Sigmoid colon (tissue), 7 donors: ENCODE measurements around the gene TNRC18. TPM values are rescaled to one million over a fixed set of nuclear protein-coding genes. Genes with fewer than 3 reads are reported as not detected.
"Not testable (repeated sequence)": the region's sequence is repeated elsewhere in the genome, so short reads cannot be mapped to it uniquely, and the experiment has no call there.

ENCODE experiments used
- DNase-seq: peaks from one replicate; pipeline ENCODE4 v3.0.0-alpha.2; 2019
- H3K27ac ChIP-seq, 4 donors: fragments of 200-600 bp; sonication (generic); one replicate each; pipeline ENCODE4 v1.5.1; 2016 to 2019; ENCODE audit warnings: mild to moderate bottlenecking in 1 of 4
- H3K27me3 ChIP-seq, 3 donors: fragments of 200-600 bp; sonication (generic); one replicate each; pipeline ENCODE4 v1.5.1; 2019; ENCODE audit warnings: mild to moderate bottlenecking in 1 of 3
- H3K36me3 ChIP-seq, 4 donors: fragments of 200-600 bp; sonication (generic); one replicate each; pipeline ENCODE4 v1.5.1; 2016 to 2019
- H3K4me1 ChIP-seq, 4 donors: fragments of 200-600 bp; sonication (generic); one replicate each; pipeline ENCODE4 v1.5.1; 2017 to 2019
- H3K4me3 ChIP-seq, 4 donors: fragments of 200-600 bp; sonication (generic); one replicate each; pipeline ENCODE4 v1.5.1; 2017 to 2019; ENCODE audit warnings: mild to moderate bottlenecking in 2 of 4, moderate library complexity in 1 of 4
- H3K9me3 ChIP-seq, 4 donors: fragments of 200-600 bp in 3 of 4; sonication (generic) in 3 of 4; one replicate each; pipeline versions ENCODE4 v1.5.1 to v1.6.1; 2013 to 2019
- CTCF ChIP-seq, 4 experiments: fragments of 450-650 bp in 3 of 4; fragments of 200-600 bp in 1 of 4; IDR thresholded peaks; one replicate each; pipeline ENCODE4 v1.5.1; 2016 to 2019; ENCODE audit warnings: antibody characterized with exemption in 4 of 4, mild to moderate bottlenecking in 3 of 4, moderate library complexity in 2 of 4
- EP300 ChIP-seq, 4 donors: sonication (generic); formaldehyde crosslinking; IDR thresholded peaks; one replicate each; pipeline ENCODE4 v1.6.1; 2017; ENCODE audit warnings: antibody characterized with exemption in 4 of 4
- POLR2A ChIP-seq, 2 donors: fragments of 450-650 bp; IDR thresholded peaks; one replicate each; pipeline ENCODE4 v1.6.1; 2016; ENCODE audit warnings: antibody characterized with exemption in 2 of 2, mild to moderate bottlenecking in 2 of 2, moderate library complexity in 2 of 2
- POLR2AphosphoS5 ChIP-seq, 4 donors: sonication (generic); formaldehyde crosslinking; IDR thresholded peaks; one replicate each; pipeline ENCODE4 v1.6.1; 2017; ENCODE audit warnings: antibody characterized with exemption in 4 of 4
- WGBS, 2 donors: extraction: QIAGEN DNeasy Blood & Tissue Kit; methylation state at CpG; one replicate each; pipeline ENCODE4 v1.1.7; 2013; 5-methylcytosine and 5-hydroxymethylcytosine counted together
- intact Hi-C: fragments of 100-400 bp; cut with DNase I; formaldehyde crosslinking; loops from one replicate; pipeline ENCODE4 v1.15.1; 2023
- polyA plus RNA-seq, 3 donors: library from polyadenylated mRNA; stranded (reverse); fragments of 200-250 nt; gene quantifications; one replicate each; pipeline ENCODE4 v1.2.3, GENCODE V29; 2013
- total RNA-seq, 4 donors: library from RNA; depleted of rRNA; stranded (reverse); fragments of >200 nt; gene quantifications; one replicate each; pipeline ENCODE4 v1.1.0, GENCODE V29; 2016
- donor health status: healthy with polysubstance abuse.
- donor health status: Bipolar disorder and iron deficiency.
- donor health status: healthy.

TNRC18 gene
- total and polyA plus RNA-seq, 7 donors = 12.6 to 187 (median 44.9) TPM

DNA sequence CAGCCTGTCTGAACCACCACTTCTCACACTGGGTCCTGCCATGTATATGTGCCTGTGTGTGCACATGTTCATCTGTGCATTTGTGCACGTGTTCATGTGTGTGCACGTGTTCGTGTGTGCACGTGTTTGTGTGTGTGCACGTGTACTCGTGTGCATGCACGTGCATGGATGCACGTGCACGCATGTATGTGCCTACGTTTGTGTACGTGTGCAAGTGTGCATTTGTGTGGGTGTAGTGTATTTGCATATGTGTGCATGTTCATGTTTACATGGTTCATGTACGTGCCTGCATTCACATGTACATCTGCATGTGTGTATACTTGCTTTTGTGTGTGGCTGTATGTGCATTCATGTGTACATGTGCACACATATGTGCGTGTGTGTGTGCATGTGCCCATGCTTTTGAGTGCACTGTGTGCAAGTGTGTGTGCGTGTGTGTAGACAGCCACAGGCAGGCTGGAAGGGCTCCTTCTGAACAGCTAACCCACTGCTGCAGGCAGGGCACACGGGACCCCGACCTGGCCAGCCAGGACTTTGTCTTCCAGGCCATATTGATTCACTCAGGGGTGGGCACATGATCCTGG, 112.7 kb downstream of the TNRC18 start:
- peaks cover 0 to 3% (median 0%) of the 10 kb centered on the region in 4 donors for H3K4me1 ChIP-seq
- DNase-seq = no peak
- H3K27ac ChIP-seq = no peak overlapping the region
- H3K27me3 ChIP-seq = no peaks in the 10 kb centered on the region
- H3K9me3 ChIP-seq = no peaks in the 10 kb centered on the region
- H3K4me3 ChIP-seq = no peak overlapping the region
- TF ChIP-seq EP300 (IDR thresholded peaks at IDR 0.05) (no peak), POLR2A (IDR thresholded peaks at IDR 0.05) (no peak), CTCF (IDR thresholded peaks at IDR 0.05) (no peak), POLR2AphosphoS5 (IDR thresholded peaks at IDR 0.05) (peak in 1 of 4 donors; percentile 8)
- intact Hi-C loops = no loop called here
- peaks cover 40 to 94% (median 66%) of the 10 kb centered on the region in 4 donors for H3K36me3 ChIP-seq
- whole genome bisulfite sequencing, 2 donors = 91 to 95% methylated on average over 16 of the region's 16 CpGs

GRCh38 chr7:5309146-5309545, 114.5 kb downstream of the TNRC18 start:
- intact Hi-C loops = no loop called here
- WGBS, 2 donors = 94 to 96% methylated on average over 25 of the region's 25 CpGs
- TF ChIP-seq POLR2AphosphoS5 (IDR thresholded peaks at IDR 0.05) (no peak), POLR2A (IDR thresholded peaks at IDR 0.05) (no peak), EP300 (IDR thresholded peaks at IDR 0.05) (no peak), CTCF (IDR thresholded peaks at IDR 0.05) (no peak)
- DNase-seq = no peak
- Histone ChIP-seq H3K4me3 (no peak overlapping the region), H3K27me3 (no peaks in the 10 kb centered on the region), H3K4me1 (peaks cover 0 to 3% (median 0%) of the 10 kb centered on the region in 4 donors), H3K9me3 (no peaks in the 10 kb centered on the region), H3K27ac (no peak overlapping the region), H3K36me3 (peaks cover 26 to 76% (median 54%) of the 10 kb centered on the region in 4 donors)

DNA sequence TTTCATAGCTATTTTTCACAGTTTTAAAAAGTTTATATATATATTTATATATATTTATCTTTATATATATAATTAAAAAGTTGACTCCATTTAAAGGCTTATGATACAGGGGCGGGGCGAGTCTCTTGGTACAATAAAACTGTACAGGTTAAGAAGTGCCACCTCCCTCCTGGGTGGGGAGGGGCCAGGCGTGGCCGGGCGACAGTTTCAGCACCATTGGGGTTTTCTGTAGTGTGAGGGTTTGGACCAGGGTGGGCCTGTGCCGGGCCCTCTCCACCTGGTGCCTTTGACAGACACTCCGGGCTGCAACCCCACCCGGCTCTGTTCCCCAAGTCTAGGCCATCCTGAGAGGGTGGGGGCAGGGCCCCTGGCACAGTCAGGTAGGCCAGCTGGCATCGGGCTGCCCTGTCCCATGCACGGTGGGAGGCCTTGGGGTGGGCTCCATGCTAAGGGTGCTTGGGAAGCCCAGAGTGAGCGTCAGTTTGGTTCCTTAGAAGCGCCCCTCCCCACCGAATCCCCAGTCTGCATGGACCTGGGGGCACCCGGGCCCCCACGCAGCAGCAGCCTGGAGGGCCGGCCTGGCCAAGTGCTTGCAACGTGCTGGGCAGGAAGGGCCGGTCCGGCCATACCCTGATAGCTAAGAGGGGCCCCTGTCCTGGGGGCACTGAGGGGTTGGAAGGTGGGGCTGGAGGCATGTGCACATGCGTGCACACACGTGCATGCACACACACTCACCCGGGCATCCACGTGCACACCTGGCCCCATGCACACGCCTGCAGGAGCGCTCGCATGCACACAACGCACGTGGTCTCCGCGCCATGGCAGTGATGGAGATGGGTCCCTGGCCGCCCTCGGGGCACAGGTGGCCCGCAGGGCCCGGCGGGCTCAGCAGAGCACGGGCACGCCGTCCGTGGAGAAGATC, 116.2 kb downstream of the TNRC18 start:
- H3K9me3 ChIP-seq, intact Hi-C loops, H3K27ac ChIP-seq, H3K27me3 ChIP-seq, H3K4me1 ChIP-seq, H3K4me3 ChIP-seq, DNase-seq: not testable (repeated sequence)
- peaks cover 26 to 60% (median 46%) of the 10 kb centered on the region in 4 donors for H3K36me3 ChIP-seq
- 71 to 88% methylated on average over 39 of the region's 39 CpGs for WGBS, 2 donors

GRCh38 chr7:5305050-5305449, 118.6 kb downstream of the TNRC18 start:
- H3K27ac ChIP-seq, intact Hi-C loops, H3K4me1 ChIP-seq, H3K27me3 ChIP-seq, H3K4me3 ChIP-seq, DNase-seq, H3K9me3 ChIP-seq: not testable (repeated sequence)
- 89 to 93% methylated on average over 9 of the region's 9 CpGs for WGBS, 2 donors
- H3K36me3 ChIP-seq = peaks cover 10 to 35% (median 26%) of the 10 kb centered on the region in 4 donors

DNA sequence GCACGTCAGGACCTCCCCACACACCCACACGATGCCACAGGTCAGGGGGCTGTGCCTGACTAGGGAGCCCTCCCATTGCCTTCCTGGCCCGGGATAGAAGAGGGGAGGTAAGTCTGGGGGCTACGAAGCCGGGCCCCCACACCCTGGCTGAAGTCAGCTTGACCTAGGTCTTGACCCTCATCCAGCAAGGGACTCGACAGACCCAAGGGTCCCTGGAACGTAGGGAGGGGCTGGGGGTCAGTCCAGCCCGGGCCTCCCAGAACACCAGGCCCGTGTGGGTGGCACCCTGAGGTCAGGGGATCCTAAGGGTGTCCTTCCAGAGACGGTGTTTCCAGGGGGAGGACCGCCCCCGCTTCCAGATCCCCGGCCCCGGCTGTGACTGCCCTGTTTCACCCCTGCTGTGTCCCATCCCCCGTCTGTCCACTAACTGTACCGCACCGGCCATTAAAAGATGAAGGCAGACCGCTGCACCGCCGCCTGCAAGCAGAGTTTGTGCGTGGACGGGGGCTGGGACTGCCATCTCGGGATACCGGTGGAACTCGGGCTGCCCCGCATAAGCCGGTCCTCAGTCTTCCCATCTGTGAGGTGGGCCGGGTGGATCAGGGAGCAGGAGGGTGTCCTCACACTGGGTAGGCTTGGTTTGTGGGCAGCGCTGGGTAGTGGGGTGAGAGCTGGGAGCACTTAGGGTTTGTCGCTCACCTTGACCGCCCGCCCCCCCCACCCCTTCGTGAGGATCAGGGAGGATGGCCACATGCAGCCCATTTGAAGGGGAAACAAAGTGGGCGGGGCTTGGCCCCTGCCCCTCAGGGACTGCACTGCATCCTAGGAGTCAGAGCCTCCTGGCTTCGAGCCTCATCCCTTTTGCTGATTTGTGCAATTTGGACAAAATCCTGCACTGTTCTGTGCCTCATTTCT, 119.8 kb downstream of the TNRC18 start:
- Histone ChIP-seq H3K4me3 (no peak overlapping the region), H3K36me3 (peaks cover 10 to 26% (median 19%) of the 10 kb centered on the region in 4 donors), H3K9me3 (no peaks in the 10 kb centered on the region), H3K27ac (no peak overlapping the region), H3K4me1 (no peaks in the 10 kb centered on the region), H3K27me3 (no peaks in the 10 kb centered on the region)
- 78 to 79% methylated on average over 35 of the region's 35 CpGs for WGBS, 2 donors
- no peak for DNase-seq
- intact Hi-C loops = no loop called here
- TF ChIP-seq CTCF (IDR thresholded peaks at IDR 0.05) (no peak), POLR2A (IDR thresholded peaks at IDR 0.05) (no peak), EP300 (IDR thresholded peaks at IDR 0.05) (no peak), POLR2AphosphoS5 (IDR thresholded peaks at IDR 0.05) (no peak)
